ENCODE data around the gene PLET1. TPM values are rescaled to one million over a fixed set of nuclear protein-coding genes. Genes with fewer than 3 reads are reported as not detected.

Gene PLET1
- total RNA-seq (ENCODE audit: insufficient read depth, low replicate concordance): not detected

GRCh38 chr11:112260490-112260889 is at the start of gene PLET1:
Gene PLET1, minus strand, starts transcription at chr11:112260860. Its CDS starts 271 bp downstream, at chr11:112260589.
- DNase-seq (ENCODE audit: low spot score): no peak

- no peak for DNase-seq (ENCODE audit: low spot score)
Measured at GRCh38 chr11:112310419-112310818, 49.8 kb upstream of the PLET1 start.

GRCh38 chr11:112308651-112309050 is 48.0 kb upstream of the PLET1 start:
- no peak for DNase-seq (ENCODE audit: low spot score)

- no peak for DNase-seq (ENCODE audit: low spot score)
Measured at GRCh38 chr11:112307616-112308015, 47.0 kb upstream of the PLET1 start.

- no peak for DNase-seq (ENCODE audit: low spot score)
Measured at GRCh38 chr11:112306230-112306629, 45.6 kb upstream of the PLET1 start.

GRCh38 chr11:112304914-112305313 is 44.3 kb upstream of the PLET1 start:
- DNase-seq (ENCODE audit: low spot score): no peak

GRCh38 chr11:112303616-112304015 is 43.0 kb upstream of the PLET1 start:
- no peak for DNase-seq (ENCODE audit: low spot score)

- DNase-seq (ENCODE audit: low spot score): peak; percentile 68
Measured at GRCh38 chr11:112302226-112302868, 41.7 kb upstream of the PLET1 start.

GRCh38 chr11:112300094-112300786 is 39.6 kb upstream of the PLET1 start:
- DNase-seq (ENCODE audit: low spot score): no peak

- no peak for DNase-seq (ENCODE audit: low spot score)
Measured at GRCh38 chr11:112298535-112298934, 37.9 kb upstream of the PLET1 start.

- DNase-seq (ENCODE audit: low spot score): no peak
Measured at GRCh38 chr11:112297248-112297866, 36.7 kb upstream of the PLET1 start.

GRCh38 chr11:112296044-112296443 is 35.4 kb upstream of the PLET1 start:
- no peak for DNase-seq (ENCODE audit: low spot score)

GRCh38 chr11:112294688-112295340 is 34.2 kb upstream of the PLET1 start:
- no peak for DNase-seq (ENCODE audit: low spot score)

GRCh38 chr11:112293614-112294013 is 33.0 kb upstream of the PLET1 start:
- no peak for DNase-seq (ENCODE audit: low spot score)

- DNase-seq (ENCODE audit: low spot score): peak; percentile 40
Measured at GRCh38 chr11:112292785-112293407, 32.2 kb upstream of the PLET1 start.

- DNase-seq (ENCODE audit: low spot score): no peak
Measured at GRCh38 chr11:112292188-112292587, 31.5 kb upstream of the PLET1 start.

- no peak for DNase-seq (ENCODE audit: low spot score)
Measured at GRCh38 chr11:112291191-112291590, 30.5 kb upstream of the PLET1 start.

GRCh38 chr11:112290493-112290850 is 29.8 kb upstream of the PLET1 start:
- no peak for DNase-seq (ENCODE audit: low spot score)

- peak; percentile 79 for DNase-seq (ENCODE audit: low spot score)
Measured at GRCh38 chr11:112289588-112290492, 29.2 kb upstream of the PLET1 start.

- DNase-seq (ENCODE audit: low spot score): no peak
Measured at GRCh38 chr11:112288021-112288420, 27.4 kb upstream of the PLET1 start.

- no peak for DNase-seq (ENCODE audit: low spot score)
Measured at GRCh38 chr11:112285841-112286311, 25.2 kb upstream of the PLET1 start.

Data from umbilical cord (tissue), 2 donors.